Dedifferentiated amniotic fluid mesenchymal stem cell (primary cell): ENCODE data around the gene MBOAT1.
A peak's percentile ranks its signal among the peaks of the same experiment; 100 is the strongest.
"Not testable (repeated sequence)": the region's sequence is repeated elsewhere in the genome, so short reads cannot be mapped to it uniquely, and the experiment has no call there.

Experiments
- DNase-seq: peaks from one replicate; pipeline ENCODE4 v3.0.0-alpha.2; 2016; ENCODE audit errors: extremely low spot score

Gene MBOAT1

GRCh38 chr6:20212392-20213111, at the start of gene MBOAT1:
Gene MBOAT1 (minus strand): TSS chr6:20212469. CDS start chr6:20212234, 235 bp downstream.
- DNase-seq = peak; percentile 90

GRCh38 chr6:20261685-20262084, 49.4 kb upstream of the MBOAT1 start:
- no peak for DNase-seq

- no peak for DNase-seq
Observed at GRCh38 chr6:20260360-20260759, 48.1 kb upstream of the MBOAT1 start.

- DNase-seq = no peak
Observed at GRCh38 chr6:20259316-20260049, 47.2 kb upstream of the MBOAT1 start.

- DNase-seq = no peak
Observed at GRCh38 chr6:20255428-20255827, 43.2 kb upstream of the MBOAT1 start.

- DNase-seq = no peak
Observed at GRCh38 chr6:20254295-20254694, 42.0 kb upstream of the MBOAT1 start.

GRCh38 chr6:20253021-20253420, 40.8 kb upstream of the MBOAT1 start:
- no peak for DNase-seq

- no peak for DNase-seq
Observed at GRCh38 chr6:20252311-20252710, 40.0 kb upstream of the MBOAT1 start.

GRCh38 chr6:20251525-20251924, 39.3 kb upstream of the MBOAT1 start:
- no peak for DNase-seq

- DNase-seq = no peak
Observed at GRCh38 chr6:20246125-20246524, 33.9 kb upstream of the MBOAT1 start.

- not testable (repeated sequence) for DNase-seq
Observed at GRCh38 chr6:20244807-20245681, 32.8 kb upstream of the MBOAT1 start.

GRCh38 chr6:20243288-20243687, 31.0 kb upstream of the MBOAT1 start:
- DNase-seq = no peak

- DNase-seq = no peak
Observed at GRCh38 chr6:20242397-20242796, 30.1 kb upstream of the MBOAT1 start.

GRCh38 chr6:20241102-20241501, 28.8 kb upstream of the MBOAT1 start:
- no peak for DNase-seq

- no peak for DNase-seq
Observed at GRCh38 chr6:20238688-20239587, 26.7 kb upstream of the MBOAT1 start.

GRCh38 chr6:20237677-20238460, 25.6 kb upstream of the MBOAT1 start:
- DNase-seq = no peak

- DNase-seq = no peak
Observed at GRCh38 chr6:20236909-20237600, 24.8 kb upstream of the MBOAT1 start.

GRCh38 chr6:20236344-20236743, 24.1 kb upstream of the MBOAT1 start:
- no peak for DNase-seq

- DNase-seq = no peak
Observed at GRCh38 chr6:20235041-20235440, 22.8 kb upstream of the MBOAT1 start.

GRCh38 chr6:20234136-20234535, 21.9 kb upstream of the MBOAT1 start:
- no peak for DNase-seq
